AG09319 (cell line): ENCODE data around the gene FNDC3B.

Experiments
- DNase-seq: peaks from one replicate; pipeline ENCODE4 v3.0.0-alpha.2; 2010; ENCODE audit warnings: low read depth; ENCODE audit errors: extremely low read depth
- CTCF ChIP-seq: IDR thresholded peaks from 2 replicates; pipeline ENCODE4 v1.5.1; 2011; ENCODE audit warnings: low read depth, mild to moderate bottlenecking, inconsistent platforms, low read length, moderate library complexity

Gene FNDC3B

GRCh38 chr3:172083995-172084409 lies 44.6 kb downstream of the FNDC3B start:
- TF ChIP-seq CTCF: no peak
- no peak for DNase-seq

- no peak for TF ChIP-seq CTCF
- no peak for DNase-seq
Measured at GRCh38 chr3:172084871-172085556, 45.6 kb downstream of the FNDC3B start.

GRCh38 chr3:172085557-172085895 lies 46.1 kb downstream of the FNDC3B start:
- TF ChIP-seq CTCF: no peak
- DNase-seq: no peak

DNA sequence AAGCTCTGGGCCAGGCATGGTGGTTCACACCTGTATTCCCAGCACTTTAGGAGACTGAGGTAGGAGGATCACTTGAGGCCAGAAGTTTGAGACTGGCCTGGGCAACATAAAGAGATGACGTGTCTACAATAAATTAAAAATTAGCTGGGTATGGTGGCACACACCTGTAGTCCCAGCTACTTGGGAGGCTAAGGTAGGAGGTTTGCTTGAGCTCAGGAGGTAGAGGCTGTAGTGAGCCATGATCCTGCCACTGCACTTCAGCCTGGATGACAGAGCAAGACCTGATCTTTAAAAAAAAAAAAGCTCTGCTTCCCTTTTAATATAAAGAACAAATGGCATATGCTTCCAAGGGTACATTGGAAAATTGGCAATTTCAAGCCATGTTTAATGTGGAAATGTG lies 46.7 kb downstream of the FNDC3B start:
- TF ChIP-seq CTCF: no peak
- no peak for DNase-seq

GRCh38 chr3:172087198-172087597 lies 47.8 kb downstream of the FNDC3B start:
- no peak for DNase-seq
- no peak for TF ChIP-seq CTCF

DNA sequence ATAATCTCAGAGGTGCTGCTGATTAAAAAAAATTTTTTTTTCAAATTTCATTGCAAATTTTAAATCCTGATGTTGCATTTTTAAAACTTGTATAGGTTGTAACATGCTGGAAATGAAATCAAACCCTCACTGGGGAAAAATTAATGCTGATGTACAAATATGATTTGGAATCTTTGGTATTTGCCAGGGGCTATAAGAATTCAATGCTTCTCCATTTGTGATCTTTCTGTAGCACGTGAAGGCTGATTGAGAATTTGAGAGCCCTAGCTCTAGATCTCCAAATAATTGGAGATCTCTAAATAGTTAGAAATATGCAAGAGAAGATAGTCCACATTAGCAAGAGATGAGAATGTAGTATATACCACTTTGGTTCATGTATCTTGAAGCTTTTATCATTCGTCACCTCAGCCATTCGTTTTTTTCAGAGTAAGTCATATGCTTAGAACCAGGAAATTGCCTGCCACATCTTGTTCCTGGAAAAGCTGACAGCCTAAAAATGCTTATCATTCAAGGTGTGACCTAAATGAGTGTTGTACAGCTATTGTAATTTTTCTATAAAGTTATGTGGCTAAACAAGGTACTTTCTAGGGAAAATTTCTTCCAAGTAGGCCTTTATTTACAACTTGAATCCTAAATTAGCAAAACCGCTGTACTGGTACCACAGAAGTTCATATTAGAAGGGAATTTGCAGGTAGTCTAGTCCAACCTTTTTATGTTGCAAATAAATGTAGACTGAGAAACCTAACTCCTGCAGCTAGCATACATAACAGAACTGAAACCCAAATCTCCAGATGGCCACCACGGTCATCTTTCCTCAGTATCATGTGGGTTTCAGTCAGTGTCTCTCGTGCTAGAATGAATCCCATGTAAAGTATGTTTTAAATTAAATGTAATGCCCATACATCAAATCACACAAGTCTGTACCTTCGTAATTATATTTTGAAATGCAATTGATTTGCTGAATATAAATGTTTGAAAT lies 48.5 kb downstream of the FNDC3B start:
- no peak for TF ChIP-seq CTCF
- DNase-seq: no peak

DNA sequence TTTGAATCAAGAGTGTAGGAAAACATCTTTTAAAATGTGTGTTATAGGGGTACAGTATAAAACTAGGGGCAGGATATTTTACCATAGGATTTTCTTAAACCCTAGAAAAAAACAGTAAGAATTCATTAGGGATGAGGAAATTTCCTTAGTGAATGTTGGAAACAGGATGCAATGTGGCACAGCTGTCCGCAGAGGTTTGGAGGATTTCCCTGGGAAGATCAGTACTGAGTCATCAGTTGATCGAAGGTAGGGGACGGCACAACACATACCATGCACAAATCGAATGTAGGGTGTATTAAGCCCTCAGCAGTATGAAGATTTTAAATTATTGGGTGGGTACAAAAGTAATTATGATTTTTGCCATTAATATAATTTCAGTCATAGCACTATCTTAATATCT lies 49.9 kb downstream of the FNDC3B start:
- no peak for DNase-seq

More for the DNA sequence above, 49.9 kb downstream of the FNDC3B start:
- TF ChIP-seq CTCF: no peak
